Adipocyte (in vitro differentiated cells): ENCODE data around the gene MSANTD3.

Experiments
- DNase-seq: peaks from one replicate; pipeline ENCODE4 v3.0.0-alpha.2; 2015; ENCODE audit warnings: low read depth
- H3K27me3 ChIP-seq: replicated peaks from 2 replicates; pipeline ENCODE4 v1.7.0; 2013; ENCODE audit warnings: mild to moderate bottlenecking, low read length, moderate library complexity; ENCODE audit not compliant: control insufficient read depth, insufficient read depth
- H3K36me3 ChIP-seq: 2 replicates; pipeline ENCODE4 v1.7.0; 2013; ENCODE audit warnings: low read length, mild to moderate bottlenecking, moderate library complexity; ENCODE audit not compliant: control insufficient read depth, insufficient read depth, severe bottlenecking
- H3K4me1 ChIP-seq: 2 replicates; pipeline ENCODE4 v1.7.0; 2013; ENCODE audit warnings: mild to moderate bottlenecking, low read length, moderate library complexity; ENCODE audit not compliant: control insufficient read depth, insufficient read depth
- H3K4me3 ChIP-seq: 2 replicates; pipeline ENCODE4 v1.7.0; 2013; ENCODE audit warnings: mild to moderate bottlenecking, low read length, moderate library complexity
- H3K9ac ChIP-seq: 2 replicates; pipeline ENCODE4 v1.7.0; 2013; ENCODE audit warnings: mild to moderate bottlenecking, low read length, moderate library complexity
- H3K9me3 ChIP-seq: 2 replicates; pipeline ENCODE4 v1.7.0; 2013; ENCODE audit warnings: mild to moderate bottlenecking, low read length, moderate library complexity; ENCODE audit not compliant: control insufficient read depth

The MSANTD3 gene

DNA sequence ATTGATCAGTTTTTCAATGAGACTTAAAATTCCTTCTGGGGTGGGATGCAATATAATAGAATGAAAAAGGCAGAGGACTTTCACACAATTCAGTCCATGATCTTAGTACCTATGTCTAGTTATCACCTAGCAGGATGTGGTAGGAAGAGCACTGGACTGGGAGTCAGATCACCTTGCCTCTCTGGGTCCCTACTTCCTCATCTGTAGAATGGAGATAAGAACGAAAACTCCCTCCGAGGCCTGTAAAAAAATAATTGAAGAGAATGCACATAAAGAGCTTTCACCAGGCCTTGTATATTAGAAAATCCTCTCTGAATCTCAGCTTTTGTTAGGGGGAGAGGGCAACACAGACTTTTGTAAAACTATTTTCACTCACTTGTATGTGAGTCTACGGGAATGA, 45.3 kb downstream of the MSANTD3 start:
- H3K27me3 ChIP-seq: no peaks in the 10 kb centered on the region

DNA sequence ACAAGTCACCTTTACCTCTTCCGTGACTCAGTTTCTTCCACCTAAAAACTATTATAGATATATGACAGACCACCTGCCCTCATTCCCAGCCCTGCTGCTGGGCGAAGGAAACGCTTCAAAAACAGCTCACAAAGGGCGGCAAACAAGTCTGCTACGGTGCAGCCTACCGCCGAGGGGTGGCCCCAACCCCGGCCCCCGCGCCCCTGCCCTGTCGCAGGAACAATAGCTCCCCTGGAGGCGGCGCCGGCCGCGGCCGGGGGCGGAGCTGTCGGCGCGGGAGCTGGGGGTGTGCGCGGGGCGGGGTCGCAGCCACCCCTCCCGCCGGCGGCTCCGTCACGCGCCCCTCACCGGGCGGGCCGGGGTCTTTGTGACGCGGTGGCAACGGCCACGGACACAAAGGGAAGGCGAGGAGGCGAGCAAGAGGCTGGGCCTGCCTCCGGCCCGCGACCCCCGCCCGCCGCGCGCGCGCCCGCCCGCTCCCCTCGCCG, 45.9 kb downstream of the MSANTD3 start, which contains the start of gene TMEFF1:
Gene TMEFF1 (plus strand): TSS at position 362 of the 488 bp plus-strand sequence. CDS start 396 bp downstream, outside the sequence.
- peak within 1 kb of the TSS; percentile 83 for H3K4me3 ChIP-seq
- DNase-seq: peak; percentile 78
- H3K36me3 ChIP-seq: no peaks in the 10 kb centered on the region
- H3K9ac ChIP-seq: peak within 1 kb of the TSS; percentile 64
- no peaks in the 10 kb centered on the region for H3K4me1 ChIP-seq
- H3K9me3 ChIP-seq: no peaks in the 10 kb centered on the region
- H3K27me3 ChIP-seq: no peaks in the 10 kb centered on the region

More for the DNA sequence above, 45.3 kb downstream of the MSANTD3 start:
- no peak overlapping the region for H3K4me3 ChIP-seq
- no peak overlapping the region for H3K9ac ChIP-seq
- no peak for DNase-seq
- no peaks in the 10 kb centered on the region for H3K4me1 ChIP-seq
- H3K9me3 ChIP-seq: no peaks in the 10 kb centered on the region
- no peaks in the 10 kb centered on the region for H3K36me3 ChIP-seq

DNA sequence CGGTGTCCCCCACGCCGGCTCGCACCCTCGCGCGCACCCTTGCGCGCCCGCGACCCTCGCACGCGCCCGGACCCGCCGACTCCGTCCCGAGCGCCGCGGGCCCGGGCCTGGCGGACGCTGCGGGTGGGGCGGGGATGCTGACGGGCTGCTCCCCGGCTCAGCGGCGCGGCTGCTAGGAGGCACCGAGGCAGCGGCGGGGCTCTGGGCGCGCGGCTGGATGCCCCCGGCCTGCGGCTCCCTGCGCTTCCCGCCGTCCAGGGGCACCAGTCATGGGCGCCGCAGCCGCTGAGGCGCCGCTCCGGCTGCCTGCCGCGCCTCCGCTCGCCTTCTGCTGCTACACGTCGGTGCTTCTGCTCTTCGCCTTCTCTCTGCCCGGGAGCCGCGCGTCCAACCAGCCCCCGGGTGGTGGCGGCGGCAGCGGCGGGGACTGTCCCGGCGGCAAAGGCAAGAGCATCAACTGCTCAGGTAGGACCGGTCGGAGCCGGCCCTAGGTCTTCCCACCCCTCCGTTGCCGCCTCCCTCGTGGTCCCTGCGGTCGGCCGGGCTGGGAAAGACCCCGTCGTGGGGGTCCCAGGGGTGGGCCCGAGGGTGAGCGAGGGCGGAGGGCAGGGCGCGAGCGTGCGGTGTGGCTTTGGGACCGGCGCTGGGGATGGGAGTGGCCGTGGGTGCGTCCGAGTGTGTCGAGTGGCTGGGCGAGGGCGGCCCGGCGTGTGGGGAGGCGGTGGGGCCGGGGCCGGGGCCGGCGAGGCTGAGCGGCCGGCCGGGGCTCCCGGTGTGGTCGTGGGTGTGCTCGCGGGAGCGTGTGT, 46.5 kb downstream of the MSANTD3 start:
- DNase-seq: peak; percentile 69
- H3K4me1 ChIP-seq: no peaks in the 10 kb centered on the region
- H3K4me3 ChIP-seq: peak overlapping the region; percentile 83
- peak overlapping the region; percentile 64 for H3K9ac ChIP-seq
- H3K27me3 ChIP-seq: no peaks in the 10 kb centered on the region
- no peaks in the 10 kb centered on the region for H3K36me3 ChIP-seq
- H3K9me3 ChIP-seq: no peaks in the 10 kb centered on the region

DNA sequence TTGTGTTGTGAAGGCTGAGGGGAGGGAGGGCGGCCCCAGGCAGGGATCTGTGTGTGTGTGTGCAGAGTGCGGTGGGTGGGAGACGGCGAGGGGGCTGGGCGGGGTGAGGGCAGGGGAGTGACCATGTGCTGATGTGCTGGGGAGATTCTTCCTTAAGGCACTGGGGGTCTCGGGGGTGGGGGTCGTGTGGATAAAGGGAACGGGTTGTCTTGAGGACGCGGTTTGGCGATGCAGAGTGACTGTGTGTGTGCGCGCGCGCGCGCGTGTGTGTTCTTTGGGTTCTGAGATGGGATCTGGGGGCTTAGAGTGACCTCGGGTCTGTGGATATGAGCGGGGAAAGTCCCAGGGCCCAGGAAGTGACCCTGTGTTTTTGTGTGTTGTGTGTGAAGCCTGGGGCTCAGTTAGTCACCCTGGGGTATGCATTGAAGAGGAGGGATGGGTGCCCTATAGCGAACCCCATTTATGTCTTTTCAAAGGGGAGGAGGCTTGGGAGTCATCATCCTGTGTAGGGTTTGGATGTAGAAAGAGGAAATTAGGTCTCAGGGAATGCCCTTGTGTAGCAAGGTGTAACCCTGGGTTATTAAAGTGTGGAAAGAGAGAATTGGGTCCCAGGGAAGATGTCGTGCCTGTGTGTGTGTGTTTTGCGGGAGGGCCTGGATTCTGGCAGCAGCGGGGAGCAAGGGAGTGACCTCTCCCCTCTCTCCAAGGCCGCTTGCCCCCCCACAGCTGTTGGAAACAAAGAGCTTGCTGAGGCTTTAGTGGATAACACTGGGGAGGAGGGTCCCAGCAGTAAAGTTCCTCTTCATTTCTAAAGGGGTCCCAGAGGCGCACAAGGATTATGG, 47.4 kb downstream of the MSANTD3 start:
- DNase-seq: no peak
- H3K36me3 ChIP-seq: no peaks in the 10 kb centered on the region
- no peaks in the 10 kb centered on the region for H3K4me1 ChIP-seq
- no peak overlapping the region for H3K9ac ChIP-seq
- H3K9me3 ChIP-seq: no peaks in the 10 kb centered on the region
- no peaks in the 10 kb centered on the region for H3K27me3 ChIP-seq
- peak overlapping the region; percentile 83 for H3K4me3 ChIP-seq

DNA sequence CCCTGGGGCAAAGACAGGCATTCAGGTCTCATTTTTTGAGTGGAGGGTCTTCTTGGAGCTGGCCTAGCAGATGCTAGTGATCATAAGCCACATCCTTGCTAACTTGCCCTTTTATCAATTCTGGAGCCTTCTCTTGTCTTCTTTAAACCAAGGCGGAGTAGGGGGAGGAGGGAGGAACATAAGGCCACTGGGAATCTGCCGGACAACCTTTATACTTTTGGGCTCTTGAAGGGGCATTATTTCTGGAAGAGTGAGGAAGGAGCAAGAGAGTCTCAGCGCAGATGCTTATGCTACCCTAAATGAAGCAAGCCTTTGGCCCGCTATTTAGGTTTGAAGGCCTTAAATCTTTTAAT, 48.0 kb downstream of the MSANTD3 start:
- Histone ChIP-seq H3K9ac (no peak overlapping the region), H3K4me3 (no peak overlapping the region), H3K27me3 (no peaks in the 10 kb centered on the region), H3K9me3 (no peaks in the 10 kb centered on the region), H3K36me3 (no peaks in the 10 kb centered on the region), H3K4me1 (no peaks in the 10 kb centered on the region)
- DNase-seq: no peak

DNA sequence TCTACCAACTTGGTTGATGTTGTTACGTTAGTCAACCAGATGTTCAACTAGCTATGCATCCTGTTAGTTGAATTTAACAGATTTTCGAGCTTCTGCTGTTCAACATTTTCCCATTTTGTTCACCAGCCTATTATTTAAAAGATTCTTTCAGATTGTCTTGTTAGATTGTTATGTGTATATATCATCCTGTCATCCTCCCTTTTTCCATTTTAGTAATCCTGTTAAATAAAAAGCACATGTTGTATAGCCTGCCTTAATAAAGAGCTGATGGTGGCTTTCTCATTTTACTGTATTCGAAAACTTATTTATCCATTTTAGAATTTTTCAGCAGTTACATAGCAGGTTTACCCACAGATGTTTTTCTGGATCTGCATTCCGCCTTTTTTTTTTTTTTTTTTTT, 50.3 kb downstream of the MSANTD3 start:
- no peaks in the 10 kb centered on the region for H3K36me3 ChIP-seq
- no peaks in the 10 kb centered on the region for H3K9me3 ChIP-seq
- H3K4me1 ChIP-seq: no peaks in the 10 kb centered on the region
- no peaks in the 10 kb centered on the region for H3K27me3 ChIP-seq
- DNase-seq: no peak
- no peak overlapping the region for H3K9ac ChIP-seq
- H3K4me3 ChIP-seq: no peak overlapping the region

DNA sequence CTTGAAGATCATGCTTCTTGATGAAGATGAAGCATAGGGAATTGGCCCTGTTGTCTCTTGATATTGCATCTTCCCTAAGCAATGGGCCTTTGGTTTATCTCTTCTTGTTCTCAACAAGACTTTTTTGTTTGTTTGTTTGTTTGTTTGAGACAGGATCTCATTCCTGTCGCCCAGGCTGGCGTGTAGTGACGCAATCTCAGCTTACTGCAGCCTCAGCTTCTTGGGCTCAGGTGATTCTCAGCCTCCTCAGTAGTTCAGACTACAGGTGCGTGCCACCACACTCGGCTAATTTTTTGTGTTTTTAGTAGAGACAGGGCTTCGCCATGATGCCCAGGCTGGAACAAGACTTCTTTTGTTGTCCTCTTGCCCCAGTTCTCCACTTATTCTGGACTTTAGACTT, 51.2 kb downstream of the MSANTD3 start:
- Histone ChIP-seq H3K4me3 (no peak overlapping the region), H3K9me3 (no peaks in the 10 kb centered on the region), H3K4me1 (no peaks in the 10 kb centered on the region), H3K36me3 (no peaks in the 10 kb centered on the region), H3K27me3 (no peaks in the 10 kb centered on the region), H3K9ac (no peak overlapping the region)
- no peak for DNase-seq

DNA sequence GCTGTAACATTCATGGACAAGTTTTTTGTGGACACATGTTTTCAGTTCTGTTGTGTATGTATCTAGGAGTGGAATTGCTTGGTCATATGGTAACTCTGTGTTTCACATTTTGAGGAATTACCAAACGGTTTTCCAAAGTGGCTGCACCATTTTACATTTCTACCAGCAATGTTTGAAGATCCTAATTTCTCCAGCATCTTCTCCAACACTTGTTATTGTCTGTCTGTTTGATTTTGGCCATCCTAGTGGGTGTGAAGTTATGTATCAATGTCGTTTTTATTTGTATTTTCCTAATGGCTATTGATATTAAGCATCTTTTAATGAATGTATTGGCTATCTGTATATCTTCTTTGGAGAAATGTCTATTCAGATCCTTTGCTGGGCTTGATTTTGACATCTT, 52.9 kb downstream of the MSANTD3 start:
- Histone ChIP-seq H3K4me1 (no peaks in the 10 kb centered on the region), H3K9me3 (no peaks in the 10 kb centered on the region), H3K36me3 (no peaks in the 10 kb centered on the region), H3K4me3 (no peak overlapping the region), H3K9ac (no peak overlapping the region), H3K27me3 (no peaks in the 10 kb centered on the region)
- DNase-seq: no peak

DNA sequence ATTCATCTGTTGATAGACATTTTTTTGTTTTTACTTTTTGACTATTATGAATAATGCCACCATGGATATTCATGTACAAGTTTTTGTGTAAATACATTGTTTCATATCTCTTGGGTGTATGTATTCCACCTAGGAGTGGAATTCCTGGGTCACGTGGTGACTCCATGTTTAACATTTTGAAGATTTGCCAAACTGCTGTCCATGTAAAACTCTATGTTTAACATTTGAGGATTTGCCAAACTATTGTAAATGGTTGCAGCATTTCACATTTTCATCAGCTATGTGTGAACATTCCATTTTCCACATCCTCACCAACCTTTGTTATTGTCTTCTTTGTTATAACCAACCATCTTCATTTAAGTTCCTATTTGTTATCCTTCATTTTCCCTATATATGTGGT, 58.3 kb downstream of the MSANTD3 start:
- H3K9me3 ChIP-seq: no peaks in the 10 kb centered on the region
- DNase-seq: no peak
- no peaks in the 10 kb centered on the region for H3K27me3 ChIP-seq
- H3K4me1 ChIP-seq: no peaks in the 10 kb centered on the region
- no peak overlapping the region for H3K9ac ChIP-seq
- no peaks in the 10 kb centered on the region for H3K36me3 ChIP-seq
- H3K4me3 ChIP-seq: no peak overlapping the region

DNA sequence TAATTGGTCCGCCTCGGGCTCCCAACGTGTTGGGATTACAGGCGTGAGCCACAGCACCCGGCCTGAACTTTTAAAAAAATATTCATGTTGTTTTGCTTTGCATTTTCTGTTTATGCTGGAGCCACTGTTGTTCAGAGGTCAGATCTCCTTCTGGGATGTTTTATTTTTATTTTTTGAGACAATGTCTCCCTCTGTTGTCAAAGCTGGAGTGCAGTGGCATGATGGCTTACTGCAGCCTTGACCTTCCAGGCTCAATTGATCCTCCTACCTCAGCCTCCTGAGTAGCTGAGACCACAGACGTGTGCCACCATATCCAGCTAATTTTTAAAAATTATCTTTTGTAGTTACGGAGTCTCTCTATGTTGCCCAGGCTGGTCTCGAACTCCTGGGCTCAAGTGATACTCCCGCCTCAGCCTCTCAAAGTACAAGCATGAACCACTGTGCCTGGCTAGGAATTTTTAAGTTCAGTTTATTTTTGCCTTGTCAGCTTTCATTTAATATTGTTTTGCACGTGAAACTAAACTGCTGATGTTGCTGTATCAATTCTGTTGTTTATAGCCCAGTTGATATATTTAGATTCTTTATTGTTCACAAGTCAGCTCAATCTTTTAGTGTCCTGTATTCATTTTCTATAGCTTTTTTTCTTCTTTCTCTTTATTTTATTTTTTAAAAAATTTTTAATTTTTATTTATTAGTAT, 59.7 kb downstream of the MSANTD3 start:
- Histone ChIP-seq H3K4me3 (no peak overlapping the region), H3K27me3 (no peaks in the 10 kb centered on the region), H3K9me3 (no peaks in the 10 kb centered on the region), H3K36me3 (no peaks in the 10 kb centered on the region), H3K4me1 (peaks cover 3% of the 10 kb centered on the region), H3K9ac (no peak overlapping the region)
- no peak for DNase-seq

DNA sequence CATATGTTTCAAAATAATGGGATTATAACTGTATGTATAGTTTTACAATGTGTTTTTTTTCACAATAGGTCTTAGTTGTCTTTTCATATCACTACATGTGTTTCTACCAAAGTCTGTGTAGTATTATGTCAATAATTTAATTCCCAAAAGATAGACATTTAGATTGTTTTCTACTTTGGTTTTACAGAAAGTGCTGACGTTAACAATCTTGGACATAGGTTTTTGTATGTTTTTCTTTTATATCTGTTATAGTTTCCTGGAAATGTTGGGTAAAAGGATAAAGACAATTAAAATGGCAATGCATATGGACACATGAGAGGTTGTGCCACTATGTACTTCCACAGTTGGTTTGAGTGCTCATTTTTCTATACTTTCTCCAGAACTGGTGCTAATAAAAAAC, 61.2 kb downstream of the MSANTD3 start:
- Histone ChIP-seq H3K4me3 (no peak overlapping the region), H3K27me3 (no peaks in the 10 kb centered on the region), H3K36me3 (no peaks in the 10 kb centered on the region), H3K4me1 (peaks cover 3% of the 10 kb centered on the region), H3K9ac (no peak overlapping the region), H3K9me3 (no peaks in the 10 kb centered on the region)
- DNase-seq: no peak
